HepG2 (cell line): Measurements from ENCODE around the gene SLC13A3. TPM values are rescaled to one million over a fixed set of nuclear protein-coding genes. Genes with fewer than 3 reads are reported as not detected.

ENCODE experiments used
- ATAC-seq: fragments of 200-7000 bp; cut with Tn5 transposase; 3 replicates; pipeline ENCODE4 v1.9.1; 2020; ENCODE audit warnings: mild to moderate bottlenecking, moderate library complexity
- BruUV-seq: library from RNA; stranded (reverse); fragments of 400-500 nt; replicated peaks from 2 replicates; lab custom pipeline; 2021; lab: Mats Ljungman, UMichigan
- CTCF ChIA-PET: fragments of 300-600 bp; formaldehyde crosslinking; extraction: SDS; loops from one replicate; lab custom pipeline; 2021; ENCODE audit warnings: low total read pairs, inconsistent platforms, low intra/inter-chr PET ratio; lab: Yijun Ruan, JAX
- POLR2A ChIA-PET: fragments of 350-600 bp; sonication (Branson Sonifier 250); formaldehyde crosslinking; loops from one replicate; lab custom pipeline; 2020; ENCODE audit warnings: antibody characterized with exemption, inconsistent platforms; lab: Yijun Ruan, JAX
- DNase-seq: peaks from one replicate; pipeline ENCODE4 v3.0.0-alpha.2; 2015; ENCODE audit warnings: low spot score
- FAIRE-seq: peaks from 3 replicates; lab custom pipeline; 2011; peaks lifted over from hg19 to GRCh38; lab: Jason Lieb, UNC
- H2AFZ ChIP-seq: one replicate; pipeline ENCODE4 v1.6.1; 2011; ENCODE audit warnings: low read length, inconsistent platforms
- H3K27ac ChIP-seq: fragments of 300-600 bp; 3 replicates; pipeline ENCODE4 v1.8.0; 2011; ENCODE audit warnings: mixed run types, mild to moderate bottlenecking, mixed read lengths, low read length, inconsistent platforms; ENCODE audit not compliant: insufficient read depth; ENCODE audit errors: extremely low read length
- H3K27me3 ChIP-seq, 2 experiments: fragments of 200-600 bp in 1 of 2; 2 replicates in 1 of 2; 3 replicates in 1 of 2; pipeline versions ENCODE4 v1.6.0 to v1.8.0; 2011; ENCODE audit warnings: low read length in 2 of 2, mild to moderate bottlenecking in 2 of 2, moderate library complexity in 2 of 2, inconsistent platforms in 1 of 2; ENCODE audit not compliant: insufficient read depth in 2 of 2, control insufficient read depth in 1 of 2
- H3K36me3 ChIP-seq, 2 experiments: fragments of 200-600 bp in 1 of 2; replicated peaks in 1 of 2; 2 replicates in 1 of 2; 3 replicates in 1 of 2; pipeline versions ENCODE4 v1.5.1 to v1.8.0; 2011; ENCODE audit warnings: low read length in 2 of 2, inconsistent platforms in 1 of 2; ENCODE audit not compliant: insufficient read depth in 2 of 2, control insufficient read depth in 1 of 2
- H3K4me1 ChIP-seq: 2 replicates; pipeline ENCODE4 v1.5.1; 2012; ENCODE audit warnings: low read length, inconsistent platforms; ENCODE audit not compliant: insufficient read depth
- H3K4me2 ChIP-seq: 2 replicates; pipeline ENCODE4 v1.6.0; 2011; ENCODE audit warnings: low read depth, low read length, inconsistent platforms
- H3K4me3 ChIP-seq, 3 experiments: fragments of 200-600 bp in 1 of 3; sonication (generic), shearing (Covaris generic) in 1 of 3; replicated peaks in 1 of 3; 2 replicates each; pipeline ENCODE4 v1.5.1; 2011 to 2016; ENCODE audit warnings: low read length in 3 of 3, inconsistent platforms in 2 of 3, low read depth in 2 of 3, mild to moderate bottlenecking in 2 of 3, control low read depth in 1 of 3, mixed read lengths in 1 of 3; ENCODE audit not compliant: insufficient read depth in 1 of 3
- H3K79me2 ChIP-seq: one replicate; pipeline ENCODE4 v1.6.1; 2011; ENCODE audit warnings: low read length, inconsistent platforms; ENCODE audit not compliant: insufficient read depth
- H3K9ac ChIP-seq: 2 replicates; pipeline ENCODE4 v1.6.0; 2011; ENCODE audit warnings: mild to moderate bottlenecking, low read depth, low read length, inconsistent platforms; ENCODE audit not compliant: insufficient read depth
- H3K9me3 ChIP-seq: 2 replicates; pipeline ENCODE4 v1.5.1; 2012; ENCODE audit warnings: mild to moderate bottlenecking, low read length
- H4K20me1 ChIP-seq: 2 replicates; pipeline ENCODE4 v1.6.0; 2011; ENCODE audit warnings: inconsistent platforms, mild to moderate bottlenecking, low read length, moderate library complexity; ENCODE audit not compliant: insufficient read depth
- DRAP1 ChIP-seq: IDR thresholded peaks from 2 replicates; pipeline ENCODE4 v1.6.1; 2016; ENCODE audit warnings: missing genetic modification reagents, missing compliant biosample characterization
- ZNF318 ChIP-seq: sonication (generic); formaldehyde crosslinking; IDR thresholded peaks from 2 replicates; pipeline ENCODE4 v1.4.0; 2020; ENCODE audit warnings: mild to moderate bottlenecking, missing genetic modification reagents
- ZNF619 ChIP-seq: sonication (generic); formaldehyde crosslinking; IDR thresholded peaks from 2 replicates; pipeline ENCODE4 v1.4.0; 2020; ENCODE audit warnings: mild to moderate bottlenecking, missing genetic modification reagents
- ZNF674 ChIP-seq: sonication (generic); formaldehyde crosslinking; IDR thresholded peaks from 2 replicates; pipeline ENCODE4 v1.5.0; 2020; ENCODE audit warnings: low read depth, mild to moderate bottlenecking, missing genetic modification reagents
- WGBS: methylation state at CpG from one replicate; pipeline ENCODE4 v1.1.6; 2017; ENCODE audit warnings: low lambda C conversion rate; 5-methylcytosine and 5-hydroxymethylcytosine counted together
- in situ Hi-C: cut with HindIII; loops from 2 replicates; pipeline ENCODE4 v1.10.0; 2017; ENCODE audit warnings: low pct_unique_long_range_greater_than_20kb; ENCODE audit not compliant: extremely low pct_ligation_motif_present
- intact Hi-C: fragments of 100-400 bp; cut with micrococcal nuclease; formaldehyde crosslinking; loops from one replicate; pipeline ENCODE4 v1.10.0; 2022; ENCODE audit not compliant: unreplicated experiment
- polyA plus RNA-seq, 8 experiments: library from polyadenylated mRNA; depleted of rRNA in 3 of 8; stranded (reverse) in 7 of 8; unstranded in 1 of 8; fragments of >200 nt; fragmentation: Illumina TruSeq in 4 of 8; extraction: Trizol in 4 of 8; gene quantifications; 2 replicates each; pipeline versions ENCODE4 v1.2.1 to v1.2.3, GENCODE V29; 2011 to 2016; ENCODE audit warnings: low read depth in 4 of 8, missing spikeins in 1 of 8, mixed read lengths in 1 of 8; ENCODE audit not compliant: insufficient read depth in 1 of 8
- total RNA-seq, 5 experiments: library from RNA; depleted of rRNA; stranded (reverse); fragments of >200 nt; fragmentation: Illumina TruSeq; extraction: Trizol; gene quantifications; 2 replicates each; pipeline ENCODE4 v1.2.3, GENCODE V29; 2016; ENCODE audit warnings: low read depth in 1 of 5
- TF ChIP-seq, protein P1 (sequence below): sonication (generic); formaldehyde crosslinking; IDR thresholded peaks from 2 replicates; pipeline ENCODE4 v1.5.0; 2020; ENCODE audit warnings: mild to moderate bottlenecking, missing genetic modification reagents, borderline replicate concordance

The SLC13A3 gene
- total and polyA plus RNA-seq, 2 of the 13 experiments (the other 11 are each of a cell fraction or from before 2014, with no cell fraction given): 66.5 to 76.0 TPM

- ATAC-seq (no peak; the same call in 2 of the 3 replicates), DNase-seq (no peak), FAIRE-seq (no peak)
- Histone ChIP-seq H3K4me1 (peaks cover 85% of the 10 kb centered on the region), H3K9me3 (no peaks in the 10 kb centered on the region), H3K9ac (no peak overlapping the region), H3K27me3 (peaks cover 0 to 5% of the 10 kb centered on the region in 2 experiments; a peak in 1 of 5 replicates), H4K20me1 (no peaks in the 10 kb centered on the region), H3K79me2 (peaks cover 38% of the 10 kb centered on the region), H3K4me2 (no peak overlapping the region), H3K27ac (no peak overlapping the region), H2AFZ (no peak overlapping the region), H3K36me3 (peaks cover 3 to 10% of the 10 kb centered on the region in 2 experiments; a peak in 3 of 5 replicates), H3K4me3 (no peak overlapping the region)
- in situ Hi-C loops: loop anchor here (5.0 kb wide), 3 partner anchors 37 to 162 kb away; no protein-coding TSS in a partner anchor
- BruUV-seq: no TSS peak
- ChIA-PET POLR2A (no interaction called here), CTCF (no interaction called here)
- WGBS: 91% methylated on average over 23 of the region's 23 CpGs
- intact Hi-C loops: no loop called here
- TF ChIP-seq ZNF619 (no peak; the same call in 1 of the 2 replicates), DRAP1 (CRISPR knock-in tag) (no peak), ZNF674 (CRISPR knock-in tag) (no peak), ZNF318 (CRISPR knock-in tag) (no peak)
- TF ChIP-seq, protein P1, sequence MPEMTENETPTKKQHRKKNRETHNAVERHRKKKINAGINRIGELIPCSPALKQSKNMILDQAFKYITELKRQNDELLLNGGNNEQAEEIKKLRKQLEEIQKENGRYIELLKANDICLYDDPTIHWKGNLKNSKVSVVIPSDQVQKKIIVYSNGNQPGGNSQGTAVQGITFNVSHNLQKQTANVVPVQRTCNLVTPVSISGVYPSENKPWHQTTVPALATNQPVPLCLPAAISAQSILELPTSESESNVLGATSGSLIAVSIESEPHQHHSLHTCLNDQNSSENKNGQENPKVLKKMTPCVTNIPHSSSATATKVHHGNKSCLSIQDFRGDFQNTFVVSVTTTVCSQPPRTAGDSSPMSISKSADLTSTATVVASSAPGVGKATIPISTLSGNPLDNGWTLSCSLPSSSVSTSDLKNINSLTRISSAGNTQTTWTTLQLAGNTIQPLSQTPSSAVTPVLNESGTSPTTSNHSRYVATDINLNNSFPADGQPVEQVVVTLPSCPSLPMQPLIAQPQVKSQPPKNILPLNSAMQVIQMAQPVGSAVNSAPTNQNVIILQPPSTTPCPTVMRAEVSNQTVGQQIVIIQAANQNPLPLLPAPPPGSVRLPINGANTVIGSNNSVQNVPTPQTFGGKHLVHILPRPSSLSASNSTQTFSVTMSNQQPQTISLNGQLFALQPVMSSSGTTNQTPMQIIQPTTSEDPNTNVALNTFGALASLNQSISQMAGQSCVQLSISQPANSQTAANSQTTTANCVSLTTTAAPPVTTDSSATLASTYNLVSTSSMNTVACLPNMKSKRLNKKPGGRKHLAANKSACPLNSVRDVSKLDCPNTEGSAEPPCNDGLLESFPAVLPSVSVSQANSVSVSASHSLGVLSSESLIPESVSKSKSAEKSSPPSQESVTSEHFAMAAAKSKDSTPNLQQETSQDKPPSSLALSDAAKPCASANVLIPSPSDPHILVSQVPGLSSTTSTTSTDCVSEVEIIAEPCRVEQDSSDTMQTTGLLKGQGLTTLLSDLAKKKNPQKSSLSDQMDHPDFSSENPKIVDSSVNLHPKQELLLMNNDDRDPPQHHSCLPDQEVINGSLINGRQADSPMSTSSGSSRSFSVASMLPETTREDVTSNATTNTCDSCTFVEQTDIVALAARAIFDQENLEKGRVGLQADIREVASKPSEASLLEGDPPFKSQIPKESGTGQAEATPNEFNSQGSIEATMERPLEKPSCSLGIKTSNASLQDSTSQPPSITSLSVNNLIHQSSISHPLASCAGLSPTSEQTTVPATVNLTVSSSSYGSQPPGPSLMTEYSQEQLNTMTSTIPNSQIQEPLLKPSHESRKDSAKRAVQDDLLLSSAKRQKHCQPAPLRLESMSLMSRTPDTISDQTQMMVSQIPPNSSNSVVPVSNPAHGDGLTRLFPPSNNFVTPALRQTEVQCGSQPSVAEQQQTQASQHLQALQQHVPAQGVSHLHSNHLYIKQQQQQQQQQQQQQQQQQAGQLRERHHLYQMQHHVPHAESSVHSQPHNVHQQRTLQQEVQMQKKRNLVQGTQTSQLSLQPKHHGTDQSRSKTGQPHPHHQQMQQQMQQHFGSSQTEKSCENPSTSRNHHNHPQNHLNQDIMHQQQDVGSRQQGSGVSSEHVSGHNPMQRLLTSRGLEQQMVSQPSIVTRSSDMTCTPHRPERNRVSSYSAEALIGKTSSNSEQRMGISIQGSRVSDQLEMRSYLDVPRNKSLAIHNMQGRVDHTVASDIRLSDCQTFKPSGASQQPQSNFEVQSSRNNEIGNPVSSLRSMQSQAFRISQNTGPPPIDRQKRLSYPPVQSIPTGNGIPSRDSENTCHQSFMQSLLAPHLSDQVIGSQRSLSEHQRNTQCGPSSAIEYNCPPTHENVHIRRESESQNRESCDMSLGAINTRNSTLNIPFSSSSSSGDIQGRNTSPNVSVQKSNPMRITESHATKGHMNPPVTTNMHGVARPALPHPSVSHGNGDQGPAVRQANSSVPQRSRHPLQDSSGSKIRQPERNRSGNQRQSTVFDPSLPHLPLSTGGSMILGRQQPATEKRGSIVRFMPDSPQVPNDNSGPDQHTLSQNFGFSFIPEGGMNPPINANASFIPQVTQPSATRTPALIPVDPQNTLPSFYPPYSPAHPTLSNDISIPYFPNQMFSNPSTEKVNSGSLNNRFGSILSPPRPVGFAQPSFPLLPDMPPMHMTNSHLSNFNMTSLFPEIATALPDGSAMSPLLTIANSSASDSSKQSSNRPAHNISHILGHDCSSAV (CRISPR knock-in tag): no peak
Observed at GRCh38 chr20:46683939-46684750, 32.9 kb upstream of the SLC13A3 start.
